GM19239 (cell line): Measurements from ENCODE around the gene TBC1D14.
"Not testable (repeated sequence)": the region's sequence is repeated elsewhere in the genome, so short reads cannot be mapped to it uniquely, and the experiment has no call there.

Experiments
- DNase-seq: peaks from one replicate; pipeline ENCODE4 v3.0.0; 2011; ENCODE audit warnings: low spot score; ENCODE audit not compliant: insufficient read length
- FAIRE-seq: peaks from 2 replicates; lab custom pipeline; 2011; peaks lifted over from hg19 to GRCh38; lab: Jason Lieb, UNC

The TBC1D14 gene

GRCh38 chr4:6963139-6963611 lies 53.5 kb downstream of the TBC1D14 start:
- FAIRE-seq = no peak
- DNase-seq = no peak

GRCh38 chr4:6964858-6965257 lies 55.2 kb downstream of the TBC1D14 start:
- DNase-seq = no peak
- FAIRE-seq = no peak

- FAIRE-seq (no peak), DNase-seq (no peak)
Observed at GRCh38 chr4:6965329-6965728, 55.7 kb downstream of the TBC1D14 start.

- FAIRE-seq (no peak), DNase-seq (no peak)
Observed at GRCh38 chr4:6967846-6968340, 58.3 kb downstream of the TBC1D14 start.

GRCh38 chr4:6968496-6968895 lies 58.9 kb downstream of the TBC1D14 start:
- no peak for FAIRE-seq

GRCh38 chr4:6969826-6970800 lies 60.5 kb downstream of the TBC1D14 start:
- DNase-seq = peak; percentile 42
- peak; percentile 96 for FAIRE-seq

More at GRCh38 chr4:6968496-6968895, 58.9 kb downstream of the TBC1D14 start:
- no peak for DNase-seq

GRCh38 chr4:6971536-6972374 lies 62.1 kb downstream of the TBC1D14 start:
- FAIRE-seq (no peak), DNase-seq (no peak)

- FAIRE-seq = no peak
- no peak for DNase-seq
Observed at GRCh38 chr4:6972375-6972650, 62.7 kb downstream of the TBC1D14 start.

- FAIRE-seq (no peak), DNase-seq (no peak)
Observed at GRCh38 chr4:6972911-6973310, 63.3 kb downstream of the TBC1D14 start.

- DNase-seq (peak; percentile 86), FAIRE-seq (peak; percentile 99)
Observed at GRCh38 chr4:6974138-6974848, 64.7 kb downstream of the TBC1D14 start.

GRCh38 chr4:6977846-6978245 lies 68.2 kb downstream of the TBC1D14 start:
- FAIRE-seq, DNase-seq: not testable (repeated sequence)

GRCh38 chr4:6983544-6984142 lies 74.0 kb downstream of the TBC1D14 start:
- no peak for FAIRE-seq
- DNase-seq = no peak

- FAIRE-seq = no peak
- DNase-seq = no peak
Observed at GRCh38 chr4:6984612-6985425, 75.2 kb downstream of the TBC1D14 start.

- FAIRE-seq (no peak), DNase-seq (no peak)
Observed at GRCh38 chr4:6986072-6986780, 76.6 kb downstream of the TBC1D14 start.

- peak; percentile 89 for DNase-seq
Observed at GRCh38 chr4:6986781-6987587, 77.4 kb downstream of the TBC1D14 start.

GRCh38 chr4:6987588-6987961 lies 77.9 kb downstream of the TBC1D14 start:
- FAIRE-seq (no peak), DNase-seq (no peak)

More at GRCh38 chr4:6986781-6987587, 77.4 kb downstream of the TBC1D14 start:
- peak; percentile 86 for FAIRE-seq

GRCh38 chr4:6988016-6988715 lies 78.5 kb downstream of the TBC1D14 start:
- no peak for FAIRE-seq
- DNase-seq = no peak
